Measurements from ENCODE around the gene SHCBP1. TPM values are rescaled to one million over a fixed set of nuclear protein-coding genes. Genes with fewer than 3 reads are reported as not detected.
A peak's percentile ranks its signal among the peaks of the same experiment; 100 is the strongest.
"Not testable (repeated sequence)": the region's sequence is repeated elsewhere in the genome, so short reads cannot be mapped to it uniquely, and the experiment has no call there.

Gene SHCBP1
- total RNA-seq, 3 donors from 2014 or later (not counting 1 experiment from before 2014, with no cell fraction given) = 2.2 to 3.6 (median 3.5) TPM

- H3K4me1 ChIP-seq (ENCODE audit: control insufficient read depth, insufficient read depth, low read length) = no peaks in the 10 kb centered on the region
- Mint-ChIP-seq H3K4me1 (no peaks in the 10 kb centered on the region), H3K9me3 (no peaks in the 10 kb centered on the region), H3K36me3 (no peaks in the 10 kb centered on the region), H3K4me3 (no peak overlapping the region), H3K27me3 (ENCODE audit: low read depth in 2 of 2) (no peaks in the 10 kb centered on the region), H3K27ac (no peak overlapping the region)
- H3K9me3 ChIP-seq (ENCODE audit: control insufficient read depth, insufficient read depth, low read length) = no peaks in the 10 kb centered on the region
- H3K27me3 ChIP-seq (ENCODE audit: control insufficient read depth, insufficient read depth, low read length) = no peaks in the 10 kb centered on the region
- no peak for ATAC-seq
- intact Hi-C loops (cut with micrococcal nuclease) = no loop called here
- TF ChIP-seq CTCF (IDR thresholded peaks at IDR 0.05) = no peak
- no peak for DNase-seq
- no peak overlapping the region for H3K27ac ChIP-seq (ENCODE audit: low read length)
- WGBS (ENCODE audit: insufficient coverage) = 94% methylated on average over 5 of the region's 5 CpGs
- no peak overlapping the region for H3K4me3 ChIP-seq (ENCODE audit: low read length)
- H3K36me3 ChIP-seq (ENCODE audit: control insufficient read depth, insufficient read depth, low read length) = no peaks in the 10 kb centered on the region
Measured at GRCh38 chr16:46627746-46628145, 6.6 kb upstream of the SHCBP1 start.

DNA sequence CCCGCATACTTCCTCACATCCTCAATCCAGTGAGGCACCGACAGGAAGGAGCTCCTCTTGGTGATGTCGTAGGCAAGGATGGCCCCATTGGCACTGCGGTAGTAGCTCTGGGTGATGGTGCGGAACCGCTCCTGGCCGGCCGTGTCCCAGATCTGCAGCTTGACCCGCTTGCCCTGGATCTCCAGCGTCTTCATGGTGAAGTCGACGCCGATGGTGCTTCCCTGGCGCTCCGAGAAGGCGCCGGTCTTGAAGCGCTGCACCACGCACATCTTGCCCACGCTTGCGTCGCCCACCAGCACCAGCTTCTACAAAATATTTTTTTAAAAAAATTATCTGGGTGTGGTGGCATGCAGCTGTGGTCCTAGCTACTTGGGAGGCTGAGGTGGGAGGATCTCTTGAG lies 5.5 kb upstream of the SHCBP1 start:
- H3K27me3 ChIP-seq (ENCODE audit: control insufficient read depth, insufficient read depth, low read length); H3K9me3 Mint-ChIP-seq; ATAC-seq; H3K4me3 Mint-ChIP-seq; DNase-seq; H3K4me3 ChIP-seq (ENCODE audit: low read length); H3K27ac ChIP-seq (ENCODE audit: low read length); intact Hi-C loops (cut with micrococcal nuclease); H3K27ac Mint-ChIP-seq; H3K4me1 Mint-ChIP-seq; H3K36me3 Mint-ChIP-seq; H3K9me3 ChIP-seq (ENCODE audit: control insufficient read depth, insufficient read depth, low read length); H3K27me3 Mint-ChIP-seq (ENCODE audit: low read depth in 2 of 2); H3K4me1 ChIP-seq (ENCODE audit: control insufficient read depth, insufficient read depth, low read length); H3K36me3 ChIP-seq (ENCODE audit: control insufficient read depth, insufficient read depth, low read length): not testable (repeated sequence)
- WGBS (ENCODE audit: insufficient coverage) = 97% methylated on average over 19 of the region's 22 CpGs

DNA sequence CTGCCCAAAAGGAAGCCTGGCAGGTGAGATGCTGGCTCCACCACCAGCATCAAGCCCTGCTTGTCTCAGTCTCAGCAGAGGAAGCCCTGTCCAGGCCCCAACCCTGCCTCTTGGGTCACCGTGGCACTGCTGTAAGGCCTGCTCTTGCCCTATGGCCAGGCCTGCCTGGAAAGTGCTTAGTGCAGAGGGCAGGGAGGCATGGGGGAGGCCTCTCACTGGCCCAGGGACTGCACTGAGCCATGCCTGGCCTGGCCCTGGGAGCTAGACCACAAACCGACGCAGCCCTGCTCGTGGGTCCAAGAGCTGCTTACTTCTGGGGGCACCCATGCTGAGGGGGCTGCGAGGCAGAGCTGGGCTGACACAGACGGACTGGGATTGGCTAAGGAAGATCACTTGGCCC lies 3.7 kb upstream of the SHCBP1 start:
- H3K27me3 ChIP-seq (ENCODE audit: control insufficient read depth, insufficient read depth, low read length); H3K4me3 ChIP-seq (ENCODE audit: low read length); intact Hi-C loops (cut with micrococcal nuclease); H3K4me3 Mint-ChIP-seq; ATAC-seq; H3K27me3 Mint-ChIP-seq (ENCODE audit: low read depth in 2 of 2); H3K9me3 ChIP-seq (ENCODE audit: control insufficient read depth, insufficient read depth, low read length); H3K27ac Mint-ChIP-seq; H3K9me3 Mint-ChIP-seq; H3K36me3 Mint-ChIP-seq; H3K27ac ChIP-seq (ENCODE audit: low read length); H3K4me1 ChIP-seq (ENCODE audit: control insufficient read depth, insufficient read depth, low read length); H3K36me3 ChIP-seq (ENCODE audit: control insufficient read depth, insufficient read depth, low read length); DNase-seq: not testable (repeated sequence)
- 89% methylated on average over 5 of the region's 6 CpGs for WGBS (ENCODE audit: insufficient coverage)
- H3K4me1 Mint-ChIP-seq = peaks cover 18 to 19% of the 10 kb centered on the region in 2 donors

GRCh38 chr16:46623707-46624106 lies 2.5 kb upstream of the SHCBP1 start:
- intact Hi-C loops (cut with micrococcal nuclease); H3K27me3 Mint-ChIP-seq (ENCODE audit: low read depth in 2 of 2); H3K4me3 ChIP-seq (ENCODE audit: low read length); H3K36me3 Mint-ChIP-seq; H3K27ac ChIP-seq (ENCODE audit: low read length); H3K4me3 Mint-ChIP-seq; DNase-seq; H3K27ac Mint-ChIP-seq; H3K4me1 ChIP-seq (ENCODE audit: control insufficient read depth, insufficient read depth, low read length); H3K9me3 Mint-ChIP-seq; H3K27me3 ChIP-seq (ENCODE audit: control insufficient read depth, insufficient read depth, low read length); H3K9me3 ChIP-seq (ENCODE audit: control insufficient read depth, insufficient read depth, low read length); H3K36me3 ChIP-seq (ENCODE audit: control insufficient read depth, insufficient read depth, low read length); ATAC-seq: not testable (repeated sequence)
- H3K4me1 Mint-ChIP-seq = peaks cover 18 to 19% of the 10 kb centered on the region in 2 donors
- WGBS (ENCODE audit: insufficient coverage) = 97% methylated on average over 3 of the region's 6 CpGs

DNA sequence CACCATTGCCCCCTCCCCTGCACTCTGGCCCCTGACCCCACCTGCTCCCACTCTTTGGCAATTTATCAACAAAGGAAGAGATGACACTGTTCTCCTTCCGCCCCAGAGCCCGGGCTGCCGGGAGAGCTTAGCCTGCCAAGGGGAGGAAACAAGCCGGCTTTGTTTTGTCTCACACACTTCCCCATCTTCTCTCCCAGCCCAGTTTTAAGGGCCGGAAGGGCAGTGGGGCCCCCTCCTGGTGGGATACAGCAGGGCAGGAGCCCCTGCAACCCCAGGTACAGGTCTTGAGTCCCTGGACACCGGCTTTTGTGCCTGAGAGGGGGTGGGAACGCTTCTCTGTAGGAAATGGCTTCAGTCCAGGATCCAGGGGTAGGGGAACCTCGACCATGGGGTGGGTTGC lies 2.1 kb upstream of the SHCBP1 start:
- not testable (repeated sequence) for H3K9me3 Mint-ChIP-seq

More for the DNA sequence above, 2.1 kb upstream of the SHCBP1 start:
- H3K27ac Mint-ChIP-seq; H3K9me3 ChIP-seq (ENCODE audit: control insufficient read depth, insufficient read depth, low read length); H3K4me3 Mint-ChIP-seq; H3K4me3 ChIP-seq (ENCODE audit: low read length); H3K27me3 ChIP-seq (ENCODE audit: control insufficient read depth, insufficient read depth, low read length); intact Hi-C loops (cut with micrococcal nuclease); DNase-seq; H3K36me3 Mint-ChIP-seq; H3K36me3 ChIP-seq (ENCODE audit: control insufficient read depth, insufficient read depth, low read length); H3K4me1 ChIP-seq (ENCODE audit: control insufficient read depth, insufficient read depth, low read length); H3K27me3 Mint-ChIP-seq (ENCODE audit: low read depth in 2 of 2); H3K27ac ChIP-seq (ENCODE audit: low read length): not testable (repeated sequence)
- WGBS (ENCODE audit: insufficient coverage) = no CpG with 5 or more reads among the region's 8 CpGs
- peaks cover 18 to 19% of the 10 kb centered on the region in 2 donors for H3K4me1 Mint-ChIP-seq
- ATAC-seq = peak; percentile 32 to 52 (median 33)

All from natural killer cell (primary cell).